GM12891 (cell line): Measurements from ENCODE around the gene CYSRT1.

Experiments used
- PAX5 ChIP-seq: IDR thresholded peaks from 2 replicates; pipeline ENCODE4 v1.6.1; 2011; ENCODE audit warnings: low read length, moderate library complexity, mild to moderate bottlenecking; ENCODE audit not compliant: insufficient read depth, severe bottlenecking
- POLR2A ChIP-seq: IDR thresholded peaks from 2 replicates; pipeline ENCODE4 v1.6.1; 2011; ENCODE audit warnings: low read depth, low read length, control low read depth
- POLR2AphosphoS5 ChIP-seq: IDR thresholded peaks from 2 replicates; pipeline ENCODE4 v1.6.1; 2011; ENCODE audit warnings: low read depth, low read length, control low read depth
- SPI1 ChIP-seq: IDR thresholded peaks from 2 replicates; pipeline ENCODE4 v1.6.1; 2011; ENCODE audit warnings: low read depth, low read length, control low read depth
- TAF1 ChIP-seq: IDR thresholded peaks from 2 replicates; pipeline ENCODE4 v1.6.1; 2011; ENCODE audit warnings: low read depth, low read length, control low read depth

GRCh38 chr9:137180491-137180890 lies 44.5 kb upstream of the CYSRT1 start:
- TF ChIP-seq POLR2A: no peak
- no peak for TF ChIP-seq SPI1
- TF ChIP-seq TAF1: no peak
- TF ChIP-seq POLR2AphosphoS5: no peak
- TF ChIP-seq PAX5: no peak
